Epithelial cell of prostate (primary cell): ENCODE measurements around the gene WFDC12.
"Not testable (repeated sequence)": the region's sequence is repeated elsewhere in the genome, so short reads cannot be mapped to it uniquely, and the experiment has no call there.

Source experiments
- DNase-seq: peaks from one replicate; pipeline ENCODE4 v3.0.0-alpha.2; 2011; ENCODE audit warnings: low read depth, low spot score
- H3K27ac ChIP-seq: fragments of 450-650 bp; 2 replicates; pipeline ENCODE4 v1.5.1; 2017; ENCODE audit warnings: mild to moderate bottlenecking

Gene WFDC12, protein sequence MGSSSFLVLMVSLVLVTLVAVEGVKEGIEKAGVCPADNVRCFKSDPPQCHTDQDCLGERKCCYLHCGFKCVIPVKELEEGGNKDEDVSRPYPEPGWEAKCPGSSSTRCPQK

GRCh38 chr20:45124365-45124764 is at the start of gene WFDC12:
Gene WFDC12 (minus strand): TSS chr20:45124465. CDS start chr20:45124447, 18 bp downstream.
- no peak within 1 kb of the TSS for H3K27ac ChIP-seq
- no peak for DNase-seq

DNA sequence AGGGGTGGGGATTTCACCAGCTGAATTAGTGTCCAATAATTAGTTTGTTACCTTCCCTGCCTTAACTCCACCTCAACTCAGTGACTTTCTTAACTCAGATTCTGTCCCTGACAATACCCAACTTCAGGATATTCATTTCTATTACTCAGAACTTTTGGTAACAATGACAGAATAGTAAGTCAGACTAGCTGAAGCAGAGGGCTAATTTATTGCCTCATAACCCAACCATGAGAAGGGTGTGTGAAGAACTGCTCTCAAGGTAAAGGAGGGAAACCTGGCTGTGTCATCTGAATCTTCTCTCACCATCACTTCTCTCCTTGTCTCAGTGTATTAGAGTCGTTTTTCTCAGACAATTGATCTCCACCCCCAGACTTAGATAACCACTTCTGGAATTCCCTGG is 49.3 kb upstream of the WFDC12 start:
- DNase-seq, result no peak
- peak overlapping the region; percentile 87 for H3K27ac ChIP-seq

DNA sequence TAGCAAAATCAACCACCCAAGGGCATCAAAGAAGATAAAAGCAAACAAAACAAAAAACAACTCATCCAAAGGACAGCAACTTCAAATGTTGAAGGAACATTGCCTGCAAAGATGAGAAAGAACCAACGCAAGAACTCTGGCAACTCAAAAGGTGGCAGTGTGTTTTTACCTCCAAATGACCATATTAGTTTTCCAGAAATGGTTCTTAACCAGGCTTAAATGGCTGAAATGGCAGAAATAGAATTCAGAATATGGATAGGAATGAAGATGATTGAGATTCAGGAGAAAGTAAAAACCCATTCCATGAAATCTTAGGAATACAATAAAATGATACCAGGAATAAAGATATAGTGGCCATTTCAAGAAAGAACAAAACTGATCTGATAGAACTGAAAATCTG is 40.6 kb upstream of the WFDC12 start:
- no peak for DNase-seq
- H3K27ac ChIP-seq, result no peak overlapping the region

- DNase-seq, result no peak
- no peak overlapping the region for H3K27ac ChIP-seq
These were observed 39.0 kb upstream of the WFDC12 start for GRCh38 chr20:45163083-45163803.

GRCh38 chr20:45157962-45158361 is 33.7 kb upstream of the WFDC12 start:
- peak overlapping the region; percentile 4 for H3K27ac ChIP-seq
- peak; percentile 61 for DNase-seq

- DNase-seq, result no peak
- no peak overlapping the region for H3K27ac ChIP-seq
These were observed 32.4 kb upstream of the WFDC12 start for GRCh38 chr20:45156713-45157112.

DNA sequence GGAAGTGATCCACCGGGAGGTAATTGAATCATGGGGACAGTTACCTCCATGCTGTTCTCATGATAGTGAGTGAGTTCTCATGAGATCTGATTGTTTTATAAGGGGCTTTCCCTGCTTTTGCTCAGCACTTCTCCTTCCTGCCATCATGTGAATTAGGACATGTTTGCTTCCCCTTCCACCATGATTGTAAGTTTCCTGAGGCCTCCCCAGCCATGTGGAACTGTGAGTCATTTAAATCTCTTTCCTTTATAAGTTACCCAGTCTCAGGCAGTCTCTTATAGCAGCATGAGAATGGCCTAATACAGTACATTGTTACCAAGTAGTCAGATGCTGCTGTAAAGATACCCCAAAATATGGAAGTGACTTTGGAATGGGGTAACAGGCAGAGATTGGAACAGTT is 30.5 kb upstream of the WFDC12 start:
- not testable (repeated sequence) for DNase-seq, H3K27ac ChIP-seq

- DNase-seq, result no peak
- no peak overlapping the region for H3K27ac ChIP-seq
These were observed 29.9 kb upstream of the WFDC12 start for GRCh38 chr20:45154183-45154582.

- DNase-seq, result no peak
These were observed 29.5 kb upstream of the WFDC12 start for GRCh38 chr20:45153752-45154151.

DNA sequence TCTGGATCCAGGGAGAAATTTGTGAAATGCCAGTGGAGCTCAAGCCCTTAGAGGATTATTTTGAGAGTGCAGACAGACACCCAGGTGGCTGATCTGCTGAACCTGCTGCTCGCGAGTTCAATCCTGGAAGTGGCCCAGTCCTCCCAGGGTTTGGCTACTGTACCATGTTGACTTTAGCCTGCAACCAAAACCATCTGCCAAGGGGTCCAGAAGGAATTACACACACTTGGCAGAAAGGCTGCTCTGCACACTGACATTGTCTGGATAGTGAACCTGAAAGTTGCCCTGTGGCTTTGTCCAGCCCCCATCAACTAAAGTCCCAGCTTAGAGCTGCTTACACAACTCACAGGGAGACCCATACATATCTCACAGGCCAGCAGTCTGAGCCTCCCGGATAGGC is 28.9 kb upstream of the WFDC12 start:
- no peak overlapping the region for H3K27ac ChIP-seq
- no peak for DNase-seq

More at GRCh38 chr20:45153752-45154151, 29.5 kb upstream of the WFDC12 start:
- no peak overlapping the region for H3K27ac ChIP-seq

DNA sequence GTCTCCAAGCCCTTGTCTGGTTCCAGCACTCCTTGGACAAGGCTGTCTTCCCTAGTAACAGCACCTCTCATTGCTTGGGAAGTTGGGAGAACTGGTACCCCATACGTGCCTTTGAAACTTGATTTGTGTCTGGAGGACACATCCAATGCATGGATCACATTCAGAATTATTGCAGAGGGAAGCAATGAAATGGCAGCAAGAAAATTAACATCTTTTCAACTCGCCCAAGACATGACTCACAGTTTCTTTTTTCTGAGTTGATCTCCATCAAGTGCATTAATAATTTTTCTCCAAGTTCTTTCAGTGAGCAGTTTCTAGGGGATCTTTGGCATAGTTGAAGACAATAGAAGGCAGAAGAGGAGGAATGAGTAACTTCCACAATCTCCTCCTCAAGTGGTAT is 28.1 kb upstream of the WFDC12 start:
- H3K27ac ChIP-seq, result no peak overlapping the region
- no peak for DNase-seq

DNA sequence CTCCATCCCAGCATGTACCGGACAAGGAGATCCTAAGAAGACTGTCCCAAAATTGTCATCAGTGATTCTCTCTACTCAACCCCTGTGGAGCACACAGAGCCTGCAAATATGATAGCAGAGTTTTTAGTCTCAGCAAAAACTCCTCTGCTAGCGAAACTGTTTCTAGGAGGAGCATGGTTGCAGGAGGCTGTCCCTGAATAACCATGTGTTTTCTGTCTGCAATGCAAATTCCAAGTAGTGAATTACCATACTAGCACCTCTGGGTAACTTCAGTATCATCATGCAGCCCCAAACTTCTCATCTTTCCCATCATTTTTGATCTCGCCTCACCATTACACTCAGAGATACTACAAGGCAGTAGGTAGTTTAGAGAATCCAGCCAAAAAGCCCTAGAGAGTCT is 24.8 kb upstream of the WFDC12 start:
- H3K27ac ChIP-seq, result no peak overlapping the region
- no peak for DNase-seq

- no peak overlapping the region for H3K27ac ChIP-seq
- no peak for DNase-seq
These were observed 16.6 kb upstream of the WFDC12 start for GRCh38 chr20:45140836-45141235.

DNA sequence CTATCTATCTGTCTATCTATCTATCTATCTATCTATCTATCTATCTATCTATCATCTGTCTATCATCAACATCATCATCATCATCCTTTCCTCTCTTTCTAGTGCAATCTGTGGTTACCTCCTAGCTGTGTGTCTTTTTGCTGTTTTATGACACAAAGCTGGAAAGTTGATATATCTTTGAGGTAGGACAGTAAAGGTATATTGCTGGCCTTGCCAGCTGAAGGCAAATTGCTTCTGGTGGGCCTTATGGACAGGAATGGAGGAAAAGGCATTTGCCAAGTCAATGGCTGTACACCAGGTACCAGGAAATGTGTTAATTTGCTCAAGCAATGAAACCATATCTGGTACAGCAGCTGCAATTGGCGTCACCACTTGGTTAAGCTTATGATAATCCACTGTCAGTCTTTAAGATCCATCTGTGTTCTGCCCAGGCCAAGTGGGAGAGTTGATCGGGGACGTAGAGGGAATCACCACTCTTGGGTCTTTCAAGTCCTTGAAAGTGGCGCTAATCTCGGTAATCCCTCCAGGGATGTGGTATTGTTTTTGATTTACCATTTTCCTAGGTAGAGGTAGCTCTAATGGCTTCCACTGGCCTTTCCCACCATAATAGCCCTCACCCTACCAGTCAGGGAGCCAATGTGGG is 15.6 kb upstream of the WFDC12 start:
- not testable (repeated sequence) for DNase-seq, H3K27ac ChIP-seq

DNA sequence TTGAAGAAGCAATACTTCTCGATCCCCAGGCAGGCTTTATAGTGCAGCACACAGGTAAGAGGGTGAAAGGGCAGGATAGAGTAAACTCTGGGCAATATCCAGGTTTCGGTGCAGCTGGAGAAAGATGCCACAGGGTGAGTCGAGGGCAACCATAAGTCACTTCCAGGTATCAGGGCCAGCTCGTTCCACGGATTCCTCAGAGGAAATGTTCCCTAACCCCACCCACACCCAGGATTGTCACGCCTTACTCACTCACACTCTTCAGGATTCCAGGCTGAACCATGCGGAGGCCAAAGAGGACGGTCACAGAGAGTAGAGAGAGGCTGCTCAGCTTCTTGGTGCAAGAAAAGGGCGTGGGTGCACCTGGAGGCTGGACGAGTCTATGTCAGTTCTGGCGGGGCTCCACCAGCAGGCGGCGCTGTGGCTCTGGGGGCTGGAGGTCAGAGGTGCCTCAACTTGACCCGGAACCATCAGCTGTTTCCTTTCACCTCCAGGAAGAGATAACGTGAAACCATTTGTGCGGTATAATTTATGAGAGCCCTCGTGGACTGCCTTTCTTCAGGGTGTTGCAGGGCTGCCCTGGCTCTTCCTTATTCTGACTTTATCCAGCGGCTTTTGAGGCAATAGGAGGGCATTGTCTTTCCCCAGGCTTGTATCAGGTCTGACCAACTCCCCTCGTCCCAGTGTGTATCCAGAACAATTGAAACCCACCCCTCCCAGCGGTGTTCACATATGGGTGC is 14.5 kb upstream of the WFDC12 start:
- peak overlapping the region; percentile 75 for H3K27ac ChIP-seq
- DNase-seq, result peak; percentile 62

DNA sequence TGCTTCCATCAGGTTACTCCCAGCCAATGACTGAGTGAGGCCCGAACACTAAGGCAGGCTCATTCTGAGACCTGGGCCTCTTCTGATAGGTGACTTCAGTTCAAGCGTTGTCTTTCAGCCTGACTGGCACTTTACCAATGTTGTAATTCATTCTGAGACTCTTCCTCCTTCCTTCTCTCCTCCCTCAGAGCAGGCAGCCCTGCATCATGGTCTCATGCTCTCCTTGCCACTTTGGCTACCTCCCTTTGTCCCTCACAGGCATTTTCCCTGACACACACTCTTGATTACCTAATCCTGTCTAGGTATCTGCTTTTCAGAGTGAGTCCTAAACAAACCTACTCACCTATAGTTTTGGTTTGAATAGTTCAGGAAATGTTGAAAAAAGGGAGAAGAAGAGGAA is 12.6 kb upstream of the WFDC12 start:
- no peak for DNase-seq
- H3K27ac ChIP-seq, result peak overlapping the region; percentile 75

GRCh38 chr20:45128099-45128498 is 3.8 kb upstream of the WFDC12 start:
- peak; percentile 83 for DNase-seq
- peak overlapping the region; percentile 72 for H3K27ac ChIP-seq

GRCh38 chr20:45121388-45121787 is 2.9 kb downstream of the WFDC12 start:
- no peak overlapping the region for H3K27ac ChIP-seq
- DNase-seq, result no peak

DNA sequence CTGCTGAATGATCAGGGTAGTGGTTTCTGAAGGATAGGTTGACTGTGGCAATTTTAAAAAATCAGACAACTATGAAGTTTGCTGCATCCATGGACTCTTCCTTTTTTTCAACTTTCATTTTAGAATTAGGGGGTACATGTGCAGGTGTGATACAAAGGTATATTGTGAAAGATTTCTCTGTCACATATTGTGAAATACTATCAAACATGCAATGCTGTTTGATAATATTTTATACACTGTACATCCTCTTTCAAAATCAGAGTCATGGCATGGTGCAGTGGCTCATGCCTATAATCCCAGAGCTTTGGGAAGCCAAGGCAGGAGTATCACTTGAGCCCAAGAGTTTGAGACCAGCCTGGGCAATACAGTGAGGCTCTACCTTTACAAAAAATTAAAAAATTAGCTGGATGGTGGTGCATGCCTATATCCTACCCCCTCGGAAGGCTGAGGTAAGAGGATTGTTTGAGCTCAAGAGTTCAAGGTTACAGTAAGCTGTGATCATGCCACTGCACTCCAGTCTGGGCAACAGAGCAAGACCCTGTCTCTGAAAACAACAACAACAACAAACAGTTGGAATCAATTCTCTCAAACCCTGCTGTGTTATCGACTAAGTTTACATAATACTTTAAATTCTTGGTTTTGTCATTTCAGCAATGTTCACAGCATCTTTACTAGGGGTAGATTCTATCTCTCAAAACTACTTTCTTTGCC is 4.6 kb downstream of the WFDC12 start:
- DNase-seq, result no peak
- H3K27ac ChIP-seq, result no peak overlapping the region

GRCh38 chr20:45118028-45118427 is 6.2 kb downstream of the WFDC12 start:
- DNase-seq, result no peak
- no peak overlapping the region for H3K27ac ChIP-seq
